Measurements from ENCODE around the gene ZNF497. TPM values are rescaled to one million over a fixed set of nuclear protein-coding genes. Genes with fewer than 3 reads are reported as not detected.
A peak's percentile ranks its signal among the peaks of the same experiment; 100 is the strongest.

ZNF497 gene
- total RNA-seq, 1 experiment from 2014 or later: 1.7 TPM

- TF ChIP-seq JAZF1 (CRISPR knock-in tag; IDR thresholded peaks at IDR 0.05) (no peak), ZNF138 (CRISPR knock-in tag; conservative IDR thresholded peaks at IDR 0.05) (no peak), ETV6 (CRISPR knock-in tag; IDR thresholded peaks at IDR 0.05) (peak; percentile 78; the same call in 1 of the 2 replicates), ZNF317 (CRISPR knock-in tag; IDR thresholded peaks at IDR 0.05; ENCODE audit: borderline replicate concordance, low read depth) (no peak), EMX1 (CRISPR knock-in tag; IDR thresholded peaks at IDR 0.05) (no peak), GRHL2 (CRISPR knock-in tag; IDR thresholded peaks at IDR 0.05; ENCODE audit: insufficient replicate concordance, severe bottlenecking) (no peak), CTCF (IDR thresholded peaks at IDR 0.05) (no peak), NFYB (CRISPR knock-in tag; conservative IDR thresholded peaks at IDR 0.05; ENCODE audit: low read depth) (0 out of 2 replicates have a peak, but pooled peaks have one; percentile 33), NFATC4 (CRISPR knock-in tag; IDR thresholded peaks at IDR 0.05) (no peak), ZNF281 (CRISPR knock-in tag; IDR thresholded peaks at IDR 0.05) (no peak), ATF6 (CRISPR knock-in tag; IDR thresholded peaks at IDR 0.05) (no peak), CBFB (CRISPR knock-in tag; IDR thresholded peaks at IDR 0.05; ENCODE audit: low read depth) (no peak; the same call in 1 of the 2 replicates), ZNF512 (CRISPR knock-in tag; IDR thresholded peaks at IDR 0.05; ENCODE audit: borderline replicate concordance) (0 out of 2 replicates have a peak, but pooled peaks have one; percentile 36), TCF7 (CRISPR knock-in tag; IDR thresholded peaks at IDR 0.05; ENCODE audit: low read depth) (peak; percentile 85; the same call in 1 of the 2 replicates), TP53 (CRISPR knock-in tag; IDR thresholded peaks at IDR 0.05) (no peak), MYBL2 (CRISPR knock-in tag; IDR thresholded peaks at IDR 0.05) (peak; percentile 92), ZNF532 (CRISPR knock-in tag; IDR thresholded peaks at IDR 0.05; ENCODE audit: borderline replicate concordance) (no peak), JUN (CRISPR knock-in tag; IDR thresholded peaks at IDR 0.05) (no peak), USF1 (CRISPR knock-in tag; IDR thresholded peaks at IDR 0.05) (peak; percentile 44; the same call in 1 of the 2 replicates), CREM (CRISPR knock-in tag; IDR thresholded peaks at IDR 0.05) (peak; percentile 90), FOXP4 (CRISPR knock-in tag; IDR thresholded peaks at IDR 0.05) (peak; percentile 35; the same call in 1 of the 2 replicates)
- TF ChIP-seq, protein P1, sequence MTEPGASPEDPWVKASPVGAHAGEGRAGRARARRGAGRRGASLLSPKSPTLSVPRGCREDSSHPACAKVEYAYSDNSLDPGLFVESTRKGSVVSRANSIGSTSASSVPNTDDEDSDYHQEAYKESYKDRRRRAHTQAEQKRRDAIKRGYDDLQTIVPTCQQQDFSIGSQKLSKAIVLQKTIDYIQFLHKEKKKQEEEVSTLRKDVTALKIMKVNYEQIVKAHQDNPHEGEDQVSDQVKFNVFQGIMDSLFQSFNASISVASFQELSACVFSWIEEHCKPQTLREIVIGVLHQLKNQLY (CRISPR knock-in tag; IDR thresholded peaks at IDR 0.05): no peak
Measured at GRCh38 chr19:58326914-58327726, 35.4 kb downstream of the ZNF497 start, which contains the start of gene ZSCAN22 (continued).
